ENCODE measurements around the gene PRKG2.

- TF ChIP-seq POLR2AphosphoS5 (IDR thresholded peaks at IDR 0.05) (no peak), POLR2A (IDR thresholded peaks at IDR 0.05) (no peak)
These were observed 45.5 kb upstream of the PRKG2 start for GRCh38 chr4:81260443-81261101.
